HG03565 (cell line): ENCODE data around the gene SLC48A1.

Experiments
- ATAC-seq: cut with Tn5 transposase; IDR thresholded peaks from one replicate; pipeline ENCODE4 v1.9.1; 2021; ENCODE audit warnings: mild to moderate bottlenecking, moderate library complexity; ENCODE audit not compliant: unreplicated experiment

SLC48A1 gene

GRCh38 chr12:47776471-47777143, 3.6 kb downstream of the SLC48A1 start:
- no peak for ATAC-seq

- ATAC-seq: no peak
These were observed 4.1 kb downstream of the SLC48A1 start for GRCh38 chr12:47777151-47777550.

- no peak for ATAC-seq
These were observed 4.9 kb downstream of the SLC48A1 start for GRCh38 chr12:47777741-47778558.

GRCh38 chr12:47778881-47779280, 5.8 kb downstream of the SLC48A1 start:
- ATAC-seq: no peak

- no peak for ATAC-seq
These were observed 6.4 kb downstream of the SLC48A1 start for GRCh38 chr12:47779301-47779942.

GRCh38 chr12:47779943-47780504, 7.0 kb downstream of the SLC48A1 start:
- ATAC-seq: no peak

GRCh38 chr12:47781479-47782371, 8.7 kb downstream of the SLC48A1 start:
- no peak for ATAC-seq

- no peak for ATAC-seq
These were observed 9.3 kb downstream of the SLC48A1 start for GRCh38 chr12:47782372-47782770.

- no peak for ATAC-seq
These were observed 10.2 kb downstream of the SLC48A1 start for GRCh38 chr12:47783024-47783755.

GRCh38 chr12:47783821-47784819, 11.1 kb downstream of the SLC48A1 start:
- no peak for ATAC-seq

- ATAC-seq: no peak
These were observed 12.2 kb downstream of the SLC48A1 start for GRCh38 chr12:47785036-47785886.

- ATAC-seq: no peak
These were observed 13.0 kb downstream of the SLC48A1 start for GRCh38 chr12:47785887-47786661.

GRCh38 chr12:47786662-47787280, 13.7 kb downstream of the SLC48A1 start:
- ATAC-seq: no peak

GRCh38 chr12:47787596-47788319, 14.7 kb downstream of the SLC48A1 start:
- ATAC-seq: no peak

GRCh38 chr12:47789141-47789540, 16.1 kb downstream of the SLC48A1 start:
- ATAC-seq: no peak
